Epithelial cell of proximal tubule (primary cell): Measurements from ENCODE around the gene TNFAIP6. TPM values are rescaled to one million over a fixed set of nuclear protein-coding genes. Genes with fewer than 3 reads are reported as not detected.

Source experiments
- DNase-seq: peaks from one replicate; pipeline ENCODE4 v3.0.0-alpha.2; 2011; ENCODE audit warnings: low read depth
- H3K4me3 ChIP-seq: 2 replicates; pipeline ENCODE4 v1.5.1; 2011; ENCODE audit warnings: low read depth, mild to moderate bottlenecking, low read length
- total RNA-seq: library from RNA; depleted of rRNA; stranded (reverse); fragments of >200 nt; gene quantifications from 2 replicates; pipeline ENCODE4 v1.2.3, GENCODE V29; 2015
- TF ChIP-seq, protein P1 (sequence below): conservative IDR thresholded peaks from 2 replicates; pipeline ENCODE4 v1.5.1; 2012; ENCODE audit warnings: low read depth, mild to moderate bottlenecking, low read length

Gene TNFAIP6
- total RNA-seq, 1 donor from 2014 or later: 3.1 TPM

- H3K4me3 ChIP-seq: no peak overlapping the region
- no peak for DNase-seq
- TF ChIP-seq, protein P1, sequence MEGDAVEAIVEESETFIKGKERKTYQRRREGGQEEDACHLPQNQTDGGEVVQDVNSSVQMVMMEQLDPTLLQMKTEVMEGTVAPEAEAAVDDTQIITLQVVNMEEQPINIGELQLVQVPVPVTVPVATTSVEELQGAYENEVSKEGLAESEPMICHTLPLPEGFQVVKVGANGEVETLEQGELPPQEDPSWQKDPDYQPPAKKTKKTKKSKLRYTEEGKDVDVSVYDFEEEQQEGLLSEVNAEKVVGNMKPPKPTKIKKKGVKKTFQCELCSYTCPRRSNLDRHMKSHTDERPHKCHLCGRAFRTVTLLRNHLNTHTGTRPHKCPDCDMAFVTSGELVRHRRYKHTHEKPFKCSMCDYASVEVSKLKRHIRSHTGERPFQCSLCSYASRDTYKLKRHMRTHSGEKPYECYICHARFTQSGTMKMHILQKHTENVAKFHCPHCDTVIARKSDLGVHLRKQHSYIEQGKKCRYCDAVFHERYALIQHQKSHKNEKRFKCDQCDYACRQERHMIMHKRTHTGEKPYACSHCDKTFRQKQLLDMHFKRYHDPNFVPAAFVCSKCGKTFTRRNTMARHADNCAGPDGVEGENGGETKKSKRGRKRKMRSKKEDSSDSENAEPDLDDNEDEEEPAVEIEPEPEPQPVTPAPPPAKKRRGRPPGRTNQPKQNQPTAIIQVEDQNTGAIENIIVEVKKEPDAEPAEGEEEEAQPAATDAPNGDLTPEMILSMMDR: no peak
Observed at GRCh38 chr2:151399981-151400380, 42.6 kb downstream of the TNFAIP6 start.

GRCh38 chr2:151401149-151401548 lies 43.8 kb downstream of the TNFAIP6 start:
- H3K4me3 ChIP-seq: no peak overlapping the region
- TF ChIP-seq, protein P1: no peak
- no peak for DNase-seq

- no peak overlapping the region for H3K4me3 ChIP-seq
- no peak for DNase-seq
- TF ChIP-seq, protein P1: no peak
Observed at GRCh38 chr2:151403914-151404313, 46.5 kb downstream of the TNFAIP6 start.

GRCh38 chr2:151405376-151405775 lies 48.0 kb downstream of the TNFAIP6 start:
- no peak overlapping the region for H3K4me3 ChIP-seq
- TF ChIP-seq, protein P1: no peak
- no peak for DNase-seq

DNA sequence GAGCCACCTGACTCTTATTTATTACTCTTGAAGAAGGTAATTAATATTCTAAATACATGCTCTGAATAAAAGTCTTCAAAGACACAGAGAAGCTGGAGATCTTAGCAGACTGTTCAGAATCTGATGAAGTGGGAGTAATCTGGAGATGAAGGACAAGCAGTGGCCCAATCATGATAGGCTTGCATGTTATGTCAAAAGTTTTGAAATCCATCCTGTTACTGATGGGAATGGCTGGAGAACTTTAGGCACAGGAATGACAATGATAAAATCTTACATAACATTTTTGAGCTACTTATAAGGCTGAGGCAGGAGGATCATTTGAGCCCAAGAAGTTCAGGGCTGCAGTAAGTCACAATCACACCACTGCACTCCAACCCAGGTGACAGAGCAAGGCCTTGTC lies 49.9 kb downstream of the TNFAIP6 start:
- H3K4me3 ChIP-seq: no peak overlapping the region
- no peak for DNase-seq
- TF ChIP-seq, protein P1: no peak

DNA sequence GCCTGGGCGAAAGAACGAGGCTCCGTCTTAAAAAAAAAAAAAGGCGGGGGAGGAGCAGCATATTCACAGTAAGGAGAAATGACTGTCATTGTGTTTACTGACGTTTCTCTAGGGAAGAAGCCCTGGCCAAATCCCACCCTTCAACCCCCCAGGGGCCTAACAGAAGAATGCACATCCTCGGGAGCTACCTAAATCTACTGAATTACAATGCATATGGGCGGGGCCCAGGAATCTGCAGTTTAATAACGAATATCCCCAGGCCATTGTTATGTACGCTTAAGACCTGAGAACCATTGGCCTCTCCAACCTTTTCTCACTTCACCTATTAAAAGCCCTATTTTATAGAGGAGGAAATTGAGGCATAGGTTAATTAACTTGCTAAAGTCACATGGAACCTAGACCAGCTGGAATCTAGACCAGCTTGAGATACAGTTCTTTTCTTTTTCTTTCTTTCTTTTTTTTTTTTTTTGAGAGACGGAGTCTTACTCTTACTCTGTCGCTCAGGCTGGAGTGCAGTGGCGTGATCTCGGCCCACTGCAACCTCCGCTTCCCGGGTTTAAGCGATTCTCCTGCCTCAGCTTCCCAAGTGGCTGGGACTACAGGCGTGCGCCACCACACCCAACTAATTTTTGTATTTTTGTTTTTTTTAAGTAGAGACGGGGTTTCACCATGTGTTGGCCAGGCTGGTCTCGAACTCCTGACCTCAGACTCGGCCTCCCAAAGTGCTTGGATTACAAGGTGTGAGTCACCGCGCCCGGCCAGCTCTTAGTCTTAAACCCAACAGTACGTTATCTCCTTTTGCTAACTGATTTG lies 51.6 kb downstream of the TNFAIP6 start:
- TF ChIP-seq, protein P1: no peak
- peak overlapping the region; percentile 93 for H3K4me3 ChIP-seq
- no peak for DNase-seq
